HepG2 (cell line): Measurements from ENCODE around the gene SMURF1. TPM values are rescaled to one million over a fixed set of nuclear protein-coding genes. Genes with fewer than 3 reads are reported as not detected.

Source experiments
- EP300 ChIP-seq, 3 experiments: sonication (generic) in 1 of 3; formaldehyde crosslinking in 1 of 3; IDR thresholded peaks; 2 replicates each; pipeline versions ENCODE4 v1.5.1 to v1.6.1; 2011 to 2020; ENCODE audit warnings: low read depth in 2 of 3, low read length in 2 of 3, borderline replicate concordance in 1 of 3, improper control_type of control experiment in 1 of 3, mild to moderate bottlenecking in 1 of 3, missing genetic modification reagents in 1 of 3, moderate library complexity in 1 of 3
- FOSL2 ChIP-seq: sonication (generic); formaldehyde crosslinking; IDR thresholded peaks from 2 replicates; pipeline ENCODE4 v1.4.0; 2020; ENCODE audit warnings: missing genetic modification reagents
- FOXA3 ChIP-seq: IDR thresholded peaks from 2 replicates; pipeline ENCODE4 v1.6.1; 2016; ENCODE audit warnings: missing genetic modification reagents, missing compliant biosample characterization
- KDM6A ChIP-seq: IDR thresholded peaks from 2 replicates; pipeline ENCODE4 v1.6.1; 2016; ENCODE audit warnings: low read depth
- polyA plus RNA-seq, 8 experiments: library from polyadenylated mRNA; depleted of rRNA in 3 of 8; stranded (reverse) in 7 of 8; unstranded in 1 of 8; fragments of >200 nt; fragmentation: Illumina TruSeq in 4 of 8; extraction: Trizol in 4 of 8; gene quantifications; 2 replicates each; pipeline versions ENCODE4 v1.2.1 to v1.2.3, GENCODE V29; 2011 to 2016; ENCODE audit warnings: low read depth in 4 of 8, missing spikeins in 1 of 8, mixed read lengths in 1 of 8; ENCODE audit not compliant: insufficient read depth in 1 of 8
- total RNA-seq, 5 experiments: library from RNA; depleted of rRNA; stranded (reverse); fragments of >200 nt; fragmentation: Illumina TruSeq; extraction: Trizol; gene quantifications; 2 replicates each; pipeline ENCODE4 v1.2.3, GENCODE V29; 2016; ENCODE audit warnings: low read depth in 1 of 5
- TF ChIP-seq, protein P1 (sequence below): sonication (generic); formaldehyde crosslinking; IDR thresholded peaks from 2 replicates; pipeline ENCODE4 v1.5.1; 2020; ENCODE audit warnings: mild to moderate bottlenecking, missing genetic modification reagents, borderline replicate concordance
- TF ChIP-seq, protein P2 (sequence below): sonication (generic); formaldehyde crosslinking; IDR thresholded peaks from 2 replicates; pipeline ENCODE4 v1.4.0; 2020; ENCODE audit warnings: missing genetic modification reagents; ENCODE audit errors: not compliant biosample characterization
- TF ChIP-seq, protein P3 (sequence below), 2 experiments: sonication (generic) in 1 of 2; formaldehyde crosslinking in 1 of 2; IDR thresholded peaks; 2 replicates each; pipeline versions ENCODE4 v1.6.1 to v1.9.0; 2014 to 2022; ENCODE audit warnings: antibody characterized with exemption in 1 of 2, borderline replicate concordance in 1 of 2, inconsistent platforms in 1 of 2, low read depth in 1 of 2, missing genetic modification reagents in 1 of 2
- TF ChIP-seq, protein P4 (sequence below): sonication (generic); formaldehyde crosslinking; IDR thresholded peaks from 2 replicates; pipeline ENCODE4 v1.4.0; 2020; ENCODE audit warnings: missing genetic modification reagents

Gene SMURF1
- total and polyA plus RNA-seq, 2 of the 13 experiments (the other 11 are each of a cell fraction or from before 2014, with no cell fraction given): 8.3 to 11.1 TPM

DNA sequence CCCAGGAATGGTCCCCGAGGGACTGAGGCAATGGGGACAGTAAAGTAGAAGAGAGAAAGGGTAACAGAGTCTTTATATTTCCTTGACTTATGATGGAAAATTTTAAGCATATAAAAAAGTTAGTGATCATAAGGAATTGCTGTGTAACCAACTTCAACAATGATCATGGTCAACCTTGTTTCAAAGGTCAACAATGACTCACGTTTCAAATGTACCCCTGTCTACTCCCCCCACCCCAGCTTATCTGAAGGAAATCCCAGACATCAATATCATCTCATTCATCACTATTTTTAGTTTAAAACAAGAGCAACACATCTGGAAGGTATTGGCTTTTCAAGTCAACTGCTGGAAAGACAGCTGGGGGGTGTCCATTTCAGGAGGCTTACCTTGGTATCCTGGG lies 92.9 kb downstream of the SMURF1 start (continued):
- TF ChIP-seq, protein P1, sequence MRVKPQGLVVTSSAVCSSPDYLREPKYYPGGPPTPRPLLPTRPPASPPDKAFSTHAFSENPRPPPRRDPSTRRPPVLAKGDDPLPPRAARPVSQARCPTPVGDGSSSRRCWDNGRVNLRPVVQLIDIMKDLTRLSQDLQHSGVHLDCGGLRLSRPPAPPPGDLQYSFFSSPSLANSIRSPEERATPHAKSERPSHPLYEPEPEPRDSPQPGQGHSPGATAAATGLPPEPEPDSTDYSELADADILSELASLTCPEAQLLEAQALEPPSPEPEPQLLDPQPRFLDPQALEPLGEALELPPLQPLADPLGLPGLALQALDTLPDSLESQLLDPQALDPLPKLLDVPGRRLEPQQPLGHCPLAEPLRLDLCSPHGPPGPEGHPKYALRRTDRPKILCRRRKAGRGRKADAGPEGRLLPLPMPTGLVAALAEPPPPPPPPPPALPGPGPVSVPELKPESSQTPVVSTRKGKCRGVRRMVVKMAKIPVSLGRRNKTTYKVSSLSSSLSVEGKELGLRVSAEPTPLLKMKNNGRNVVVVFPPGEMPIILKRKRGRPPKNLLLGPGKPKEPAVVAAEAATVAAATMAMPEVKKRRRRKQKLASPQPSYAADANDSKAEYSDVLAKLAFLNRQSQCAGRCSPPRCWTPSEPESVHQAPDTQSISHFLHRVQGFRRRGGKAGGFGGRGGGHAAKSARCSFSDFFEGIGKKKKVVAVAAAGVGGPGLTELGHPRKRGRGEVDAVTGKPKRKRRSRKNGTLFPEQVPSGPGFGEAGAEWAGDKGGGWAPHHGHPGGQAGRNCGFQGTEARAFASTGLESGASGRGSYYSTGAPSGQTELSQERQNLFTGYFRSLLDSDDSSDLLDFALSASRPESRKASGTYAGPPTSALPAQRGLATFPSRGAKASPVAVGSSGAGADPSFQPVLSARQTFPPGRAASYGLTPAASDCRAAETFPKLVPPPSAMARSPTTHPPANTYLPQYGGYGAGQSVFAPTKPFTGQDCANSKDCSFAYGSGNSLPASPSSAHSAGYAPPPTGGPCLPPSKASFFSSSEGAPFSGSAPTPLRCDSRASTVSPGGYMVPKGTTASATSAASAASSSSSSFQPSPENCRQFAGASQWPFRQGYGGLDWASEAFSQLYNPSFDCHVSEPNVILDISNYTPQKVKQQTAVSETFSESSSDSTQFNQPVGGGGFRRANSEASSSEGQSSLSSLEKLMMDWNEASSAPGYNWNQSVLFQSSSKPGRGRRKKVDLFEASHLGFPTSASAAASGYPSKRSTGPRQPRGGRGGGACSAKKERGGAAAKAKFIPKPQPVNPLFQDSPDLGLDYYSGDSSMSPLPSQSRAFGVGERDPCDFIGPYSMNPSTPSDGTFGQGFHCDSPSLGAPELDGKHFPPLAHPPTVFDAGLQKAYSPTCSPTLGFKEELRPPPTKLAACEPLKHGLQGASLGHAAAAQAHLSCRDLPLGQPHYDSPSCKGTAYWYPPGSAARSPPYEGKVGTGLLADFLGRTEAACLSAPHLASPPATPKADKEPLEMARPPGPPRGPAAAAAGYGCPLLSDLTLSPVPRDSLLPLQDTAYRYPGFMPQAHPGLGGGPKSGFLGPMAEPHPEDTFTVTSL: 0 out of 2 replicates have a peak, but pooled peaks have one; percentile 19
- 0 out of 2 replicates have a peak, but pooled peaks have one; percentile 9 for TF ChIP-seq FOXA3 (CRISPR knock-in tag)
- TF ChIP-seq EP300 (IDR thresholded peaks at IDR 0.05; ENCODE audit: low read depth in 2 of 2, low read length in 2 of 2): peak in 1 of 2 experiments; percentile 22; a peak in 1 of 4 replicates
- TF ChIP-seq EP300 (CRISPR knock-in tag; IDR thresholded peaks at IDR 0.05; ENCODE audit: borderline replicate concordance): no peak
- TF ChIP-seq, protein P2, sequence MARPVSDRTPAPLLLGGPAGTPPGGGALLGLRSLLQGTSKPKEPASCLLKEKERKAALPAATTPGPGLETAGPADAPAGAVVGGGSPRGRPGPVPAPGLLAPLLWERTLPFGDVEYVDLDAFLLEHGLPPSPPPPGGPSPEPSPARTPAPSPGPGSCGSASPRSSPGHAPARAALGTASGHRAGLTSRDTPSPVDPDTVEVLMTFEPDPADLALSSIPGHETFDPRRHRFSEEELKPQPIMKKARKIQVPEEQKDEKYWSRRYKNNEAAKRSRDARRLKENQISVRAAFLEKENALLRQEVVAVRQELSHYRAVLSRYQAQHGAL (CRISPR knock-in tag): no peak
- peak; percentile 84 for TF ChIP-seq FOSL2 (CRISPR knock-in tag)
- no peak for TF ChIP-seq KDM6A (CRISPR knock-in tag)
- TF ChIP-seq, protein P3, sequence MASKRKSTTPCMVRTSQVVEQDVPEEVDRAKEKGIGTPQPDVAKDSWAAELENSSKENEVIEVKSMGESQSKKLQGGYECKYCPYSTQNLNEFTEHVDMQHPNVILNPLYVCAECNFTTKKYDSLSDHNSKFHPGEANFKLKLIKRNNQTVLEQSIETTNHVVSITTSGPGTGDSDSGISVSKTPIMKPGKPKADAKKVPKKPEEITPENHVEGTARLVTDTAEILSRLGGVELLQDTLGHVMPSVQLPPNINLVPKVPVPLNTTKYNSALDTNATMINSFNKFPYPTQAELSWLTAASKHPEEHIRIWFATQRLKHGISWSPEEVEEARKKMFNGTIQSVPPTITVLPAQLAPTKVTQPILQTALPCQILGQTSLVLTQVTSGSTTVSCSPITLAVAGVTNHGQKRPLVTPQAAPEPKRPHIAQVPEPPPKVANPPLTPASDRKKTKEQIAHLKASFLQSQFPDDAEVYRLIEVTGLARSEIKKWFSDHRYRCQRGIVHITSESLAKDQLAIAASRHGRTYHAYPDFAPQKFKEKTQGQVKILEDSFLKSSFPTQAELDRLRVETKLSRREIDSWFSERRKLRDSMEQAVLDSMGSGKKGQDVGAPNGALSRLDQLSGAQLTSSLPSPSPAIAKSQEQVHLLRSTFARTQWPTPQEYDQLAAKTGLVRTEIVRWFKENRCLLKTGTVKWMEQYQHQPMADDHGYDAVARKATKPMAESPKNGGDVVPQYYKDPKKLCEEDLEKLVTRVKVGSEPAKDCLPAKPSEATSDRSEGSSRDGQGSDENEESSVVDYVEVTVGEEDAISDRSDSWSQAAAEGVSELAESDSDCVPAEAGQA (IDR thresholded peaks at IDR 0.05; ENCODE audit: low read depth): no peak
- TF ChIP-seq, protein P3 (CRISPR knock-in tag; IDR thresholded peaks at IDR 0.05; ENCODE audit: borderline replicate concordance): no peak
- TF ChIP-seq, protein P4, sequence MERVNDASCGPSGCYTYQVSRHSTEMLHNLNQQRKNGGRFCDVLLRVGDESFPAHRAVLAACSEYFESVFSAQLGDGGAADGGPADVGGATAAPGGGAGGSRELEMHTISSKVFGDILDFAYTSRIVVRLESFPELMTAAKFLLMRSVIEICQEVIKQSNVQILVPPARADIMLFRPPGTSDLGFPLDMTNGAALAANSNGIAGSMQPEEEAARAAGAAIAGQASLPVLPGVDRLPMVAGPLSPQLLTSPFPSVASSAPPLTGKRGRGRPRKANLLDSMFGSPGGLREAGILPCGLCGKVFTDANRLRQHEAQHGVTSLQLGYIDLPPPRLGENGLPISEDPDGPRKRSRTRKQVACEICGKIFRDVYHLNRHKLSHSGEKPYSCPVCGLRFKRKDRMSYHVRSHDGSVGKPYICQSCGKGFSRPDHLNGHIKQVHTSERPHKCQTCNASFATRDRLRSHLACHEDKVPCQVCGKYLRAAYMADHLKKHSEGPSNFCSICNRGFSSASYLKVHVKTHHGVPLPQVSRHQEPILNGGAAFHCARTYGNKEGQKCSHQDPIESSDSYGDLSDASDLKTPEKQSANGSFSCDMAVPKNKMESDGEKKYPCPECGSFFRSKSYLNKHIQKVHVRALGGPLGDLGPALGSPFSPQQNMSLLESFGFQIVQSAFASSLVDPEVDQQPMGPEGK: 0 out of 2 replicates have a peak, but pooled peaks have one; percentile 40
